Measurements from ENCODE around the gene ABCB1.

DNA sequence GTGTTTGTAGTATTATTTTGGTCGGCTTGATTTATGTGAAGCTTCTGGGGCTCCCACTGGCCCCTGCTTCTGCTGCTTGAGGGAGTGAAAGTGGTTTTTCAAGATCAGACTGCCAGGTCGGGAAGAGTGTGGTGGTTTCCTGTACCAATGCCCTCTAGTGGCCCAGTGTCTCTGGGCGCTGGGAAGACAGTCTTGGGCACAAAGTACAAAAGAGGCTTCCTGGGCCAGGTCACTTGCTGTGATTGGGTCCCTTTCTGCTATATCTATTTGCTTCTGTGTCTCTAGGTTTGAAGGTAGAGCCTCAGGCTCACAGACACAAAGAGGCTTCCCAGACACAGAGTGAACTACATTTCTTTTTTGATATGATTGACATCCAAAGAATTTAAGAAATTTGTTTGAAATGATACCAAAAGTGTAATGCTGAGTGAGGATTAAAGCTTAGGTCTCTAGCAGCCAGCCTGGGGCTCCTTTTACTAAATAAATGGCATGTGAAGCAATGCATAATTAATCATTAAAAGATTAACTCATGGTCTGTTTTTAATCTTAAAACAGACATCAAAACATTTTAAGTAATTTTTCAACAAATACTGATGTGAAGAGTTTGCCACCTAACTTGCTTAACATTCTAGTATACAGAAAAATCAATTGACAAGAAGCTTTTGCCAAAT, 36.3 kb downstream of the ABCB1 start:
- TF ChIP-seq, protein P1, sequence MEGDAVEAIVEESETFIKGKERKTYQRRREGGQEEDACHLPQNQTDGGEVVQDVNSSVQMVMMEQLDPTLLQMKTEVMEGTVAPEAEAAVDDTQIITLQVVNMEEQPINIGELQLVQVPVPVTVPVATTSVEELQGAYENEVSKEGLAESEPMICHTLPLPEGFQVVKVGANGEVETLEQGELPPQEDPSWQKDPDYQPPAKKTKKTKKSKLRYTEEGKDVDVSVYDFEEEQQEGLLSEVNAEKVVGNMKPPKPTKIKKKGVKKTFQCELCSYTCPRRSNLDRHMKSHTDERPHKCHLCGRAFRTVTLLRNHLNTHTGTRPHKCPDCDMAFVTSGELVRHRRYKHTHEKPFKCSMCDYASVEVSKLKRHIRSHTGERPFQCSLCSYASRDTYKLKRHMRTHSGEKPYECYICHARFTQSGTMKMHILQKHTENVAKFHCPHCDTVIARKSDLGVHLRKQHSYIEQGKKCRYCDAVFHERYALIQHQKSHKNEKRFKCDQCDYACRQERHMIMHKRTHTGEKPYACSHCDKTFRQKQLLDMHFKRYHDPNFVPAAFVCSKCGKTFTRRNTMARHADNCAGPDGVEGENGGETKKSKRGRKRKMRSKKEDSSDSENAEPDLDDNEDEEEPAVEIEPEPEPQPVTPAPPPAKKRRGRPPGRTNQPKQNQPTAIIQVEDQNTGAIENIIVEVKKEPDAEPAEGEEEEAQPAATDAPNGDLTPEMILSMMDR (IDR thresholded peaks at IDR 0.05; ENCODE audit: extremely low read depth in 1 of 2, insufficient read depth in 1 of 2, low read depth in 1 of 2, low read length in 2 of 2): peak; percentile 15 to 44
- TF ChIP-seq FOS (IDR thresholded peaks at IDR 0.05; ENCODE audit: borderline replicate concordance, insufficient read depth, low read length) (no peak), POLR2AphosphoS5 (IDR thresholded peaks at IDR 0.05; ENCODE audit: insufficient read depth, low read depth, low read length) (no peak), POLR2A (IDR thresholded peaks at IDR 0.05; ENCODE audit: low read depth, low read length) (no peak), EZH2 (IDR thresholded peaks at IDR 0.05; ENCODE audit: borderline replicate concordance, low read depth, low read length, severe bottlenecking) (no peak), JUN (IDR thresholded peaks at IDR 0.05; ENCODE audit: borderline replicate concordance, insufficient read depth, insufficient read length, low read depth) (no peak), GATA2 (IDR thresholded peaks at IDR 0.05; ENCODE audit: insufficient read depth, insufficient read length, low read depth, low read length) (no peak)
- TF ChIP-seq, protein P2, sequence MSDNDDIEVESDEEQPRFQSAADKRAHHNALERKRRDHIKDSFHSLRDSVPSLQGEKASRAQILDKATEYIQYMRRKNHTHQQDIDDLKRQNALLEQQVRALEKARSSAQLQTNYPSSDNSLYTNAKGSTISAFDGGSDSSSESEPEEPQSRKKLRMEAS (IDR thresholded peaks at IDR 0.05; ENCODE audit: insufficient read depth, insufficient read length): no peak
